Measurements from ENCODE around the gene MYO1D.
"Not testable (repeated sequence)": the region's sequence is repeated elsewhere in the genome, so short reads cannot be mapped to it uniquely, and the experiment has no call there.

The MYO1D gene

GRCh38 chr17:32481193-32481592 lies 395.7 kb downstream of the MYO1D start:
- DNase-seq (ENCODE audit: extremely low read depth in 1 of 2, low read depth in 1 of 2) = no peak

- no peak for DNase-seq (ENCODE audit: extremely low read depth in 1 of 2, low read depth in 1 of 2)
Measured at GRCh38 chr17:32479074-32479617, 397.8 kb downstream of the MYO1D start.

- DNase-seq (ENCODE audit: extremely low read depth in 1 of 2, low read depth in 1 of 2) = no peak
Measured at GRCh38 chr17:32477220-32477619, 399.7 kb downstream of the MYO1D start.

GRCh38 chr17:32475258-32475657 lies 401.7 kb downstream of the MYO1D start:
- no peak for DNase-seq (ENCODE audit: extremely low read depth in 1 of 2, low read depth in 1 of 2)

GRCh38 chr17:32471652-32472051 lies 405.3 kb downstream of the MYO1D start:
- no peak for DNase-seq (ENCODE audit: extremely low read depth in 1 of 2, low read depth in 1 of 2)

- no peak for DNase-seq (ENCODE audit: extremely low read depth in 1 of 2, low read depth in 1 of 2)
Measured at GRCh38 chr17:32470405-32471167, 406.3 kb downstream of the MYO1D start.

GRCh38 chr17:32467949-32468348 lies 409.0 kb downstream of the MYO1D start:
- no peak for DNase-seq (ENCODE audit: extremely low read depth in 1 of 2, low read depth in 1 of 2)

- no peak for DNase-seq (ENCODE audit: extremely low read depth in 1 of 2, low read depth in 1 of 2)
Measured at GRCh38 chr17:32464374-32464773, 412.6 kb downstream of the MYO1D start.

- no peak for DNase-seq (ENCODE audit: extremely low read depth in 1 of 2, low read depth in 1 of 2)
Measured at GRCh38 chr17:32463304-32463703, 413.6 kb downstream of the MYO1D start.

GRCh38 chr17:32461853-32462617 lies 414.9 kb downstream of the MYO1D start:
- DNase-seq (ENCODE audit: extremely low read depth in 1 of 2, low read depth in 1 of 2) = peak in 1 of 2 donors; percentile 43

GRCh38 chr17:32461498-32461852 lies 415.4 kb downstream of the MYO1D start:
- no peak for DNase-seq (ENCODE audit: extremely low read depth in 1 of 2, low read depth in 1 of 2)

GRCh38 chr17:32460054-32460453 lies 416.9 kb downstream of the MYO1D start:
- DNase-seq (ENCODE audit: extremely low read depth in 1 of 2, low read depth in 1 of 2) = no peak

- DNase-seq (ENCODE audit: extremely low read depth in 1 of 2, low read depth in 1 of 2) = no peak
Measured at GRCh38 chr17:32458371-32458770, 418.6 kb downstream of the MYO1D start.

GRCh38 chr17:32453370-32453769 lies 423.6 kb downstream of the MYO1D start:
- DNase-seq (ENCODE audit: extremely low read depth in 1 of 2, low read depth in 1 of 2) = no peak

- no peak for DNase-seq (ENCODE audit: extremely low read depth in 1 of 2, low read depth in 1 of 2)
Measured at GRCh38 chr17:32452281-32452680, 424.6 kb downstream of the MYO1D start.

- no peak for DNase-seq (ENCODE audit: extremely low read depth in 1 of 2, low read depth in 1 of 2)
Measured at GRCh38 chr17:32451879-32452278, 425.0 kb downstream of the MYO1D start.

- not testable (repeated sequence) for DNase-seq (ENCODE audit: extremely low read depth in 1 of 2, low read depth in 1 of 2)
Measured at GRCh38 chr17:32450379-32450778, 426.5 kb downstream of the MYO1D start.

- no peak for DNase-seq (ENCODE audit: extremely low read depth in 1 of 2, low read depth in 1 of 2)
Measured at GRCh38 chr17:32449963-32450362, 427.0 kb downstream of the MYO1D start.

- no peak for DNase-seq (ENCODE audit: extremely low read depth in 1 of 2, low read depth in 1 of 2)
Measured at GRCh38 chr17:32446949-32447348, 430.0 kb downstream of the MYO1D start.

- no peak for DNase-seq (ENCODE audit: extremely low read depth in 1 of 2, low read depth in 1 of 2)
Measured at GRCh38 chr17:32445971-32446370, 431.0 kb downstream of the MYO1D start.

GRCh38 chr17:32445497-32445896 lies 431.4 kb downstream of the MYO1D start:
- DNase-seq (ENCODE audit: extremely low read depth in 1 of 2, low read depth in 1 of 2) = no peak

- DNase-seq (ENCODE audit: extremely low read depth in 1 of 2, low read depth in 1 of 2) = peak in 1 of 2 donors; percentile 29
Measured at GRCh38 chr17:32445074-32445415, 431.9 kb downstream of the MYO1D start.

All from stimulated activated CD8-positive, alpha-beta memory T cell treated with anti-CD3 and anti-CD28 coated beads, Interleukin-7, amount 100 ng/mL, for 48 hours (primary cell).